ENCODE results near the gene MRC2. TPM values are rescaled to one million over a fixed set of nuclear protein-coding genes. Genes with fewer than 3 reads are reported as not detected.
A peak's percentile ranks its signal among the peaks of the same experiment; 100 is the strongest.

MRC2 gene
- total RNA-seq, 2 donors from 2014 or later, result 57.5 to 60.6 TPM

- ATAC-seq (no peak), DNase-seq (no peak)
These were observed 44.1 kb downstream of the MRC2 start for GRCh38 chr17:62671553-62671952.

GRCh38 chr17:62672957-62673356, 45.5 kb downstream of the MRC2 start:
- DNase-seq (no peak), ATAC-seq (no peak)
- intact Hi-C loops (cut with DNase I), result loop anchor here (10.0 kb wide), 1 partner anchor 732 kb away; no protein-coding TSS in a partner anchor

More at GRCh38 chr17:62671553-62671952, 44.1 kb downstream of the MRC2 start:
- intact Hi-C loops (cut with DNase I), result loop anchor here (10.0 kb wide), 1 partner anchor 733 kb away; no protein-coding TSS in a partner anchor

DNA sequence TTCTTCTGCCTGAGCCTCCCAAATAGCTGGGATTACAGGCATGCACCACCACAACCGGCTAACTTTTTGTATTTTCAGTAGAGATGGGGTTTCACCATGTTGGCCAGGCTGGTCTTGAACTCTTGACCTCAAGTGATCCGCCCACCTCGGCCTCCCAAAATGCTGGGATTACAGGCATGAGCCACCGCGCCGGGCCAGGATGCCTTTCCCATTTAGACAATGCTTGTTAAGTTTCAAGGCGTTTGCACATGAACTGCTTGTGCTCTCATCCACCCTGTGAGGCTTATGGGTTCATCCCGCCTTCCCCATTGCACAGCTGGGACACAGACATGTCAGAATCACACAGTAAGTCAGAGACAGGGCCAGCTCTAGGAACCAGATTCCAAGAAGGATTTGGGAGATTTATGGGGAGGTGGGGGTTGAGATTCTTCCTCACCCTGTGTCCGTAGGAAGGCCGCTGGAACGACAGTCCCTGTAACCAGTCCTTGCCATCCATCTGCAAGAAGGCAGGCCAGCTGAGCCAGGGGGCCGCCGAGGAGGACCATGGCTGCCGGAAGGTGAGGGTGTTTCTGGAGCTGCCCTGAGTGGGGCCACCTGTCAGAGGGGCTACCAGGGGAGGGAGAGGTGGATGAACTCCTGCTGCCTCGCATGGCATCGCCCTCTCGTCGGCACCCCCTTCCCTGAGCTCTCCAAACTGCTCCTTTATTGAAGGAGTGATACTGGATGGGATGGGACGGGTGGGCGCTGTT, 46.3 kb downstream of the MRC2 start:
- intact Hi-C loops (cut with DNase I), result loop anchor here (10.0 kb wide), 1 partner anchor 731 kb away; no protein-coding TSS in a partner anchor
- no peak for DNase-seq

GRCh38 chr17:62674363-62674739, 46.9 kb downstream of the MRC2 start:
- no peak for ATAC-seq
- intact Hi-C loops (cut with DNase I), result loop anchor here (10.0 kb wide), 1 partner anchor 730 kb away; no protein-coding TSS in a partner anchor
- no peak for DNase-seq

More for the DNA sequence above, 46.3 kb downstream of the MRC2 start:
- no peak for ATAC-seq

GRCh38 chr17:62674841-62675240, 47.4 kb downstream of the MRC2 start:
- DNase-seq (no peak), ATAC-seq (no peak)
- intact Hi-C loops (cut with DNase I), result loop anchor here (10.0 kb wide), 1 partner anchor 730 kb away; no protein-coding TSS in a partner anchor

DNA sequence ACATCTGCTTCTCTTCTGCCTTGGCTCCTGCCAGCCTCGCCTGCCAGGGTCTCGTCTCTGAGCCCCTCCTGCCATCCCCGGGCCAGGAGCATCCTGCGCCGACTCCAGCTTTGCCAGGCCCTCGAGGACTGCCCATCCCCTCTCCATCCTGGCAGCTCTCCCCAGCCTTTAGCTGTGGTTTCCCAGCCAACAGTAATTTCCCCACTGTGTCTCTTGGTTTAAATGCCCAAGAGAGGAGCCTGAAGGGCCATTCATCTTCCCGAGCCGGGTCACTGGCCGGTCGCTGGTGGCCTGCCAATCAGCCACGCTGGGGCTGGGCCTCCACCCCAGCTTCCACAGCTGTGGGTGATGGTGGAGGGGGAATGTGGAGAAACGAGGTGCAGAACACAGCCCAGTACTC, 47.8 kb downstream of the MRC2 start:
- DNase-seq, result no peak
- ATAC-seq, result peak in 1 of 2 donors; percentile 78
- intact Hi-C loops (cut with DNase I), result loop anchor here (10.0 kb wide), 1 partner anchor 730 kb away; no protein-coding TSS in a partner anchor

- intact Hi-C loops (cut with DNase I), result loop anchor here (10.0 kb wide), 1 partner anchor 729 kb away; no protein-coding TSS in a partner anchor
- no peak for ATAC-seq
- no peak for DNase-seq
These were observed 48.2 kb downstream of the MRC2 start for GRCh38 chr17:62675701-62676100.

GRCh38 chr17:62676231-62676943, 48.9 kb downstream of the MRC2 start:
- DNase-seq (no peak), ATAC-seq (no peak)
- intact Hi-C loops (cut with DNase I), result loop anchor here (10.0 kb wide), 1 partner anchor 728 kb away; no protein-coding TSS in a partner anchor

DNA sequence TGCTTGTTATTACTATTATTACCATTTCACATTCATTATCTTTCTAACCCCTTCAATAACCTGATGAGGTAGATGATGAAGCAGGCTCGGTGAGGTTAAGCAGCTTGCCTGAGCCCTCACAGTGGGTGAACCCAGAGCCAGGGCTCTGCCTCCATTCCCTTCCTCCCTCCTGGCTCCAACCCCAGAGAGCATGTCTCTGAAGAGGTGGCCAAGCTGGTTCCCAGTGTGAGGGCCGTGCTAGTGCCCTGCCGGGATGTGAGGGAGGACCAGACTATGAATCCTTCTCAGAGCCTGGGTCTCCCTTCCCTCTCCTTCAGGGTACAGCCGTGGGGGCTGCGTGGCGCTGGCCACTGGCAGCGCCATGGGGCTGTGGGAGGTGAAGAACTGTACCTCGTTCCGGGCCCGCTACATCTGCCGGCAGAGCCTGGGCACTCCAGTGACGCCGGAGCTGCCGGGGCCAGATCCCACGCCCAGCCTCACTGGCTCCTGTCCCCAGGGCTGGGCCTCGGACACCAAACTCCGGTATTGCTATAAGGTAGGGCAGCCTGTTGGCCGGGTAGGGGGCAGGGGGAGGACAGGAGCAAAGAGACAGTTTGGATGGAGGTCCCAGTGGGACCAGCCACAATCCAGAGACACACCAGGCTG, 49.6 kb downstream of the MRC2 start:
- intact Hi-C loops (cut with DNase I), result loop anchor here (10.0 kb wide), 1 partner anchor 728 kb away; no protein-coding TSS in a partner anchor
- ATAC-seq, result no peak
- DNase-seq, result no peak

DNA sequence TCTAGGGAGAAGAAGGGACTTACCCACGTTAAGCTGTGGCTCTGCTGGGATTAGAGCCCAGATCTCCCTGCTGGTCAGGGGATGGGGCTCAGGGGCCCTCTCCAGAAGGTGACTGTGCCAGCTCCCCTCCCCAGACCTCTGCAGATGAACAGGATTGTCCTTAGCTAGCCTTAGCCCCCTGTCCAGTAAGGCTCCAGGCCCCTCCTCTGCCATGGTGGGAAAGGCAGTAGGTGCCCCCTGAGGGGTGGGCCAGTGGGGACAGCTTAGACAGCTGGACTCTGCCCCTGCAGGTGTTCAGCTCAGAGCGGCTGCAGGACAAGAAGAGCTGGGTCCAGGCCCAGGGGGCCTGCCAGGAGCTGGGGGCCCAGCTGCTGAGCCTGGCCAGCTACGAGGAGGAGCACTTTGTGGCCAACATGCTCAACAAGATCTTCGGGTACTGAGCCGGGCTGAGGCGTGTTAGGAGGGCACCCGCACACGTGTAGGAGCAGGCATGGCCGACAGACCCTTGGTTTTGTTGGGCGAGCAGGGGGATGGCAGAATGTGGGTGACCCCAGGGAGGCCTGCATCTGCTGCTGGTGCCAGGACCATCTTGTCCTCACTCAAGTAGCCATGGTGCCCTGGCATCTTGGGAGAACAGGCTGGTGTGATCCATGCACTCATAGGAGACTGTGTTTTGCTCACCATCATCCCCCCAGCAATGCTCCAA, 50.9 kb downstream of the MRC2 start:
- no peak for ATAC-seq
- DNase-seq, result no peak
- intact Hi-C loops (cut with DNase I), result loop anchor here (10.0 kb wide), 1 partner anchor 726 kb away; no protein-coding TSS in a partner anchor

DNA sequence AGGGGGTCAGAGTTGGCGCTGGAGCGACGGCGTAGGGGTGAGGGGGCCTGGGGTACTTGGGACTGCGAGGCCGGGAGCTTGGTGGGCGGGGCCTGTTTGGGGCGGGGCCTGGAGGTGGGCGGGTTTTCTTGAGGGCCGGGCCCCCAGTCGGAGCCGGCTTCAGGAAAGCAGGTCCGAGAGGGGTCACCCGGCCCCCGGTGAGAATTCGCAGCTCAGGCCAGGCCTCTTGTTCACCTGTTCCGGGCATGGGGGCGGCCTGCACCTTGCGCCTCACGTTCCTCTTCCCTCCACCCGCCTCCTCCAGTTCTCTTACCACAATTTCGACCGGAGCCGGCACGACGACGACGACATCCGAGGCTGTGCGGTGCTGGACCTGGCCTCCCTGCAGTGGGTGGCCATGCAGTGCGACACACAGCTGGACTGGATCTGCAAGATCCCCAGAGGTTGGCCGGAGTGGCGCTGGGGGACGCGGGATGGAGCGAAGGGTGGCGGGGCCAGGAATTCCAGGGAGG, 52.5 kb downstream of the MRC2 start:
- ATAC-seq (no peak), DNase-seq (no peak)
- intact Hi-C loops (cut with DNase I), result loop anchor here (10.0 kb wide), 1 partner anchor 725 kb away; no protein-coding TSS in a partner anchor

DNA sequence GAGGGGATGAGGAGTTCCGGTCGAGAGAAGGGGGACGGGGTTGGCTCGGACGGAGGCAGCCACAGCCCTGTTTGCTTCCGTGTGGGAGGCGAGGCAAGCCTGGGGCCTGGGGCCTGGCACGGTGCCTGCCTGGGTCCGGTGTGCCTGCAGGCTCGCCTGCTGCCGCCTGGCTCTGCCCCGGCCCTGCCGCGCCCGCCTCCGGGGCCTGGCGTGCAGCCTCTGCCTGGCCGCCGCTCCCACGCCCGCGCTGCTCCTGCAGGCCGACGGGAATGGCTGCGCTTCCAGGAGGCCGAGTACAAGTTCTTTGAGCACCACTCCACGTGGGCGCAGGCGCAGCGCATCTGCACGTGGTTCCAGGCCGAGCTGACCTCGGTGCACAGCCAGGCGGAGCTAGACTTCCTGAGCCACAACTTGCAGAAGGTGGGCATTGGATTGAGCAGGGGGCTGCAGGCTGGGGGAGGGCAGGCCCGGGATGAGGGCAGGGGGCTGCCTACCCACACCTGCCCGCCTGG, 53.1 kb downstream of the MRC2 start:
- no peak for DNase-seq
- ATAC-seq, result peak; percentile 13 to 45
- intact Hi-C loops (cut with DNase I), result no loop called here

DNA sequence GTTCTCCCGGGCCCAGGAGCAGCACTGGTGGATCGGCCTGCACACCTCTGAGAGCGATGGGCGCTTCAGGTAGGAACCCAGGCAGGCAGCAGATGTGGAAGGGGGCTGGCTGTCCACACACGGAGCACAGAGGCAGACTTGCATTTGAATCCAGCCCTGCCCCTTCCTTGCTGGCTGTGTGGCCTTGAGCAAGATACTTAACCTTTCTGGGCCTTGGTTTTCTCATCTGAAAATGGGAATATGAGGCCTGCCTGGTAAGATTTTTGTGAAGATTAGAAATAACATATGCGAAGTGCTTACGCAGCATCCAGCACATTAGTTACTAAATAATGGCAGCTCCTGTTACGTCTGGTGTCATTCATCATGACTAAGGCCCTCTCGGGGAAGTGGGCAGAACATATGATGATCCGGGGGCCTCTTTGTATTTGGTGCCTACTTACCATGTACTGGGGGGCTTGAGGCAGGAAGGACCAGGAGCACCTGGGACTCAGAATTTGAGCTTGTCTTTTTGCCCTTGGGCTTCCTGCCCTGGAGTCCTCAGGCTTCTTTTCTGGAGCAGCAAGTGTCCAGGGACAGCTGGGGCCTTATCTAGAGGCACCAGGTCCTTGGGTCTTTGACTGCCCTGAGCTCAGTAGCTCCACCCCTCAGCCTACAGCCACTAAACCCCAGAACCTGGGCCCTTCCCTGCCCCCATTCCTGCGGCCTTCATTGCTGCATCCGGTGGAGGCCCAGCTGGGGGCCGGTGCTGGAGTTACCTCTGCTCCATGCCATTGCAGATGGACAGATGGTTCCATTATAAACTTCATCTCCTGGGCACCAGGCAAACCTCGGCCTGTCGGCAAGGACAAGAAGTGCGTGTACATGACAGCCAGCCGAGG, 53.8 kb downstream of the MRC2 start:
- intact Hi-C loops (cut with DNase I), result no loop called here
- DNase-seq (no peak), ATAC-seq (no peak)

- ATAC-seq (no peak), DNase-seq (no peak)
- intact Hi-C loops (cut with DNase I), result no loop called here
These were observed 54.5 kb downstream of the MRC2 start for GRCh38 chr17:62681939-62682381.

DNA sequence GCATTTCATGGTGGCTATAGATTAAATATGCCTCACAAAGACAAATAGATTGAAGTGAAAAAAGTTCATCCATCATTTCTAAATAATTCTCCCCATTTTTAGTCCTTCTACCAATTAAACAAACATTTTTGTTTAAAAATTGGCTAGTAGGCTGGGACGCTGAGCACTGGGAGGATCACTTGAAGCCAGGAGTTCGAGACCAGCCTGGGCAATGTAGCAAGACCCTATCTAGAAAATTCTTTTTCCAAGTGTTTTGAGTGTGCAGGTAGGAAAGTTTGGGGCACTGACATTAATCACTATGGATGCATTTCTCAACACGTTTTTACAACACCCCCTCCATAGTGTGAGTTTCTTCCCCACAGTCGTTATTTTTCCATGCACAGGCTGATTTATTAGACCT, 56.7 kb downstream of the MRC2 start:
- intact Hi-C loops (cut with DNase I), result no loop called here
- DNase-seq (no peak), ATAC-seq (no peak)

- ATAC-seq (no peak), DNase-seq (no peak)
- intact Hi-C loops (cut with DNase I), result no loop called here
These were observed 60.5 kb downstream of the MRC2 start for GRCh38 chr17:62687997-62688396.

GRCh38 chr17:62688398-62689160, 61.1 kb downstream of the MRC2 start:
- ATAC-seq (no peak), DNase-seq (no peak)
- intact Hi-C loops (cut with DNase I), result no loop called here

Measured in left cardiac atrium (tissue), 4 donors.